SK-N-SH treated with all-trans-retinoic acid at 6 μM for 48 hours (cell line): Measurements from ENCODE around the gene SUOX.

Experiments used
- ATAC-seq: fragments of 200-7000 bp; cut with Tn5 transposase; 3 replicates; pipeline ENCODE4 v1.9.1; 2020; ENCODE audit warnings: mild to moderate bottlenecking, moderate library complexity
- ARNTL ChIP-seq: fragments of 450-650 bp; formaldehyde crosslinking; IDR thresholded peaks from 2 replicates; pipeline ENCODE4 v1.5.0; 2020; ENCODE audit warnings: low read depth, mild to moderate bottlenecking, moderate library complexity, borderline replicate concordance
- BACH2 ChIP-seq: fragments of 250-450 bp; sonication (Bioruptor Pico); IDR thresholded peaks from 2 replicates; pipeline ENCODE4 v1.9.0; 2021; ENCODE audit warnings: mild to moderate bottlenecking, borderline replicate concordance
- CREB5 ChIP-seq: fragments of 250-450 bp; sonication (Bioruptor Pico); IDR thresholded peaks from 2 replicates; pipeline ENCODE4 v1.5.1; 2020; ENCODE audit warnings: low read depth, mild to moderate bottlenecking, moderate library complexity
- CSDC2 ChIP-seq: fragments of 250-450 bp; sonication (Bioruptor Pico); IDR thresholded peaks from 2 replicates; pipeline ENCODE4 v1.5.0; 2020; ENCODE audit warnings: mild to moderate bottlenecking, moderate library complexity
- CSRNP3 ChIP-seq: fragments of 250-450 bp; sonication (Bioruptor Pico); IDR thresholded peaks from 2 replicates; pipeline ENCODE4 v1.5.1; 2021; ENCODE audit warnings: mild to moderate bottlenecking, moderate library complexity
- ESRRG ChIP-seq: fragments of 250-450 bp; sonication (Bioruptor Pico); IDR thresholded peaks from 2 replicates; pipeline ENCODE4 v1.6.1; 2021; ENCODE audit warnings: mild to moderate bottlenecking
- GLIS3 ChIP-seq: fragments of 250-450 bp; sonication (Bioruptor Pico); IDR thresholded peaks from 2 replicates; pipeline ENCODE4 v1.5.0; 2020; ENCODE audit warnings: mild to moderate bottlenecking, moderate library complexity
- ISL1 ChIP-seq: fragments of 250-450 bp; sonication (Bioruptor Pico); IDR thresholded peaks from 2 replicates; pipeline ENCODE4 v2.1.2; 2022; ENCODE audit warnings: mild to moderate bottlenecking, moderate library complexity
- OSR1 ChIP-seq: fragments of 250-450 bp; sonication (Bioruptor Pico); IDR thresholded peaks from 2 replicates; pipeline ENCODE4 v1.8.0; 2022; ENCODE audit warnings: moderate library complexity, mild to moderate bottlenecking, inconsistent platforms
- PATZ1 ChIP-seq: fragments of 250-450 bp; sonication (Bioruptor Pico); IDR thresholded peaks from 2 replicates; pipeline ENCODE4 v1.8.0; 2020; ENCODE audit warnings: mild to moderate bottlenecking, moderate library complexity, borderline replicate concordance
- RARB ChIP-seq: fragments of 250-450 bp; sonication (Bioruptor Pico); IDR thresholded peaks from 2 replicates; pipeline ENCODE4 v1.8.0; 2021; ENCODE audit warnings: mild to moderate bottlenecking, moderate library complexity
- SNAI2 ChIP-seq: fragments of 250-450 bp; sonication (Bioruptor Pico); IDR thresholded peaks from 2 replicates; pipeline ENCODE4 v1.5.0; 2020; ENCODE audit warnings: mild to moderate bottlenecking, moderate library complexity
- TCF4 ChIP-seq: fragments of 250-450 bp; sonication (Bioruptor Pico); IDR thresholded peaks from 2 replicates; pipeline ENCODE4 v1.8.0; 2021; ENCODE audit warnings: mild to moderate bottlenecking, moderate library complexity, borderline replicate concordance
- TOX ChIP-seq: fragments of 250-450 bp; sonication (Bioruptor Pico); IDR thresholded peaks from 2 replicates; pipeline ENCODE4 v1.8.0; 2021; ENCODE audit warnings: mild to moderate bottlenecking, moderate library complexity, borderline replicate concordance
- TSHZ2 ChIP-seq: fragments of 250-450 bp; sonication (Bioruptor Pico); IDR thresholded peaks from 2 replicates; pipeline ENCODE4 v1.5.0; 2020; ENCODE audit warnings: mild to moderate bottlenecking, moderate library complexity
- ZC3H10 ChIP-seq: fragments of 250-450 bp; sonication (Bioruptor Pico); IDR thresholded peaks from 2 replicates; pipeline ENCODE4 v1.5.1; 2021; ENCODE audit warnings: mild to moderate bottlenecking, moderate library complexity
- ZFP3 ChIP-seq: fragments of 250-450 bp; sonication (Bioruptor Pico); IDR thresholded peaks from 2 replicates; pipeline ENCODE4 v1.5.0; 2020; ENCODE audit warnings: mild to moderate bottlenecking, moderate library complexity
- ZFP30 ChIP-seq: fragments of 450-650 bp; formaldehyde crosslinking; IDR thresholded peaks from 2 replicates; pipeline ENCODE4 v1.5.0; 2022; ENCODE audit warnings: mild to moderate bottlenecking, moderate library complexity
- ZNF565 ChIP-seq: fragments of 450-650 bp; formaldehyde crosslinking; conservative IDR thresholded peaks from 2 replicates; pipeline ENCODE4 v1.5.0; 2020; ENCODE audit warnings: low read depth, mild to moderate bottlenecking, moderate library complexity
- ZNF70 ChIP-seq: fragments of 450-650 bp; formaldehyde crosslinking; IDR thresholded peaks from 2 replicates; pipeline ENCODE4 v1.5.0; 2020; ENCODE audit warnings: mild to moderate bottlenecking, moderate library complexity
- ZNF8 ChIP-seq: fragments of 450-650 bp; formaldehyde crosslinking; IDR thresholded peaks from 2 replicates; pipeline ENCODE4 v1.5.0; 2020; ENCODE audit warnings: mild to moderate bottlenecking, moderate library complexity

SUOX gene

GRCh38 chr12:55957106-55957859, 39.8 kb upstream of the SUOX start:
- ATAC-seq: no peak
- no peak for TF ChIP-seq ARNTL (CRISPR knock-in tag)
- TF ChIP-seq ZNF8 (CRISPR knock-in tag): no peak
- TF ChIP-seq ZNF70 (CRISPR knock-in tag): no peak
- no peak for TF ChIP-seq ZFP3 (CRISPR knock-in tag)
- TF ChIP-seq CSRNP3 (CRISPR knock-in tag): no peak
- TF ChIP-seq OSR1 (CRISPR knock-in tag): no peak
- TF ChIP-seq ISL1 (CRISPR knock-in tag): no peak
- TF ChIP-seq CSDC2: no peak
- TF ChIP-seq TOX (CRISPR knock-in tag): no peak
- no peak for TF ChIP-seq CREB5 (CRISPR knock-in tag)
- TF ChIP-seq ZC3H10 (CRISPR knock-in tag): no peak

- TF ChIP-seq TOX (CRISPR knock-in tag) (no peak), PATZ1 (CRISPR knock-in tag) (no peak), ZNF70 (CRISPR knock-in tag) (no peak), ISL1 (CRISPR knock-in tag) (no peak), ZC3H10 (CRISPR knock-in tag) (no peak), ESRRG (CRISPR knock-in tag) (no peak)
- no peak for ATAC-seq
Measured at GRCh38 chr12:55963760-55964159, 33.3 kb upstream of the SUOX start.

GRCh38 chr12:55965240-55965639, 31.8 kb upstream of the SUOX start:
- no peak for ATAC-seq

GRCh38 chr12:55965941-55966407, 31.1 kb upstream of the SUOX start, which contains the start of gene PMEL:
Gene PMEL, minus strand, starts transcription at chr12:55966042. Its CDS starts 31 bp downstream, at chr12:55966011.
- peak; percentile 60 for ATAC-seq
- TF ChIP-seq CSRNP3 (CRISPR knock-in tag): no peak
- no peak for TF ChIP-seq CREB5 (CRISPR knock-in tag)
- no peak for TF ChIP-seq ZC3H10 (CRISPR knock-in tag)
- TF ChIP-seq GLIS3 (CRISPR knock-in tag): no peak
- no peak for TF ChIP-seq TSHZ2
- TF ChIP-seq ESRRG (CRISPR knock-in tag): no peak
- TF ChIP-seq ISL1 (CRISPR knock-in tag): no peak
- TF ChIP-seq RARB (CRISPR knock-in tag): no peak
- no peak for TF ChIP-seq BACH2
- no peak for TF ChIP-seq ZNF8 (CRISPR knock-in tag)
- no peak for TF ChIP-seq OSR1 (CRISPR knock-in tag)
- no peak for TF ChIP-seq SNAI2 (CRISPR knock-in tag)
- TF ChIP-seq TCF4: no peak
- TF ChIP-seq TOX (CRISPR knock-in tag): no peak

More at GRCh38 chr12:55965240-55965639, 31.8 kb upstream of the SUOX start:
- no peak for TF ChIP-seq ZFP30 (CRISPR knock-in tag)
- TF ChIP-seq ARNTL (CRISPR knock-in tag): no peak
- TF ChIP-seq ISL1 (CRISPR knock-in tag): no peak
- no peak for TF ChIP-seq CREB5 (CRISPR knock-in tag)
- TF ChIP-seq ZNF565 (CRISPR knock-in tag): no peak
